Measurements from ENCODE around the gene RAB35. TPM values are rescaled to one million over a fixed set of nuclear protein-coding genes. Genes with fewer than 3 reads are reported as not detected.
A peak's percentile ranks its signal among the peaks of the same experiment; 100 is the strongest.

RAB35 gene
- total and polyA plus RNA-seq, 9 of the 15 experiments (the other 6 are each of a cell fraction or from before 2014, with no cell fraction given), result 0.65 to 76.3 (median 38.9) TPM

DNA sequence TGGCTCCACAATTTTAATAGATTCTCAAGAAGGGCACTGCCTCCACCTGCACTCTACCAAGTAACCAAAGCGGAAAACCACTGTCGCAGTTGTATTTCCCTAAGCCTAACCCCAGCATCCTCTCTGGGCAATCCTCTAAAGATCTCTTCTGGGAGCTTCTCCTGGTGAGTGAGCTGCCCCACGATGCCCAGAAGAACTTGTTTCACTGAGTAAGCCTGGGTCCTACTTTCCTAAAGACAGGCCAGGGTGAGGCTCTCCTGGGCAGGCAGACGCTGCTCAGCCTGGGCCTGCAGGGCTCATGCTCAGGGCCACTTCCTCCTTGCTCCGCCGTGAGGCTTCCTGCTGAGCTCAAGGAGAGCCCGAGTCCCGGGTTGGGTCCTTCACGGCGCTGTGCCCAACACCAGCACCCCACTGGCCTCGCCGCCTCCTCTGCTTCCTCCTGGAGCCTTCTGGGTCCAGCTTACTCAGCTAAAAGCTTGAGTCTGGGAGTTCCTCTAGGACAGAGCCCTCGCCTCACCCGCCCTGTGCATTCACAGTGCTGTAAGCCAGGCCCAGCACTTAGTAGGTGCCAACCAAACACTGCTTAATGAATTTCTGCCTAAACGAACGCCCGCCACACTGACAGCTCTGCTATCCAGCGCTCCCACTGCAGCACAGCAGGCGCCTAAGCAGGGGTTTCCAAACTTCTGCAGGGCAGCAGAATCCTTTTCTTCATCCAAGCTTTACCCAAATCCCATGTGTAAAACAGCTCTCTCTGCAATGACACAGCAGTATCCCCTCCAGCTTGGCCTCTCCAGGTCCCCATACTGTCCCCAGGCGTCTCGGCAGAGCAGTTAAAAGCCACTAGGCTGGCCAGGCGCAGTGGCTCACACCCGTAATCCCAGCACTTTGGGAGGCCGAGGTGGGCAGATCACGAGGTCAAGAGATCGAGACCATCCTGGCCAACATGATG is 5.7 kb downstream of the RAB35 start:
- H3K4me1 ChIP-seq (replicated peaks in 1 of 2; ENCODE audit: control insufficient read depth in 2 of 2, insufficient read depth in 2 of 2, low read length in 2 of 2), result peaks cover 12 to 30% of the 10 kb centered on the region in 2 experiments; a peak in 4 of 5 replicates
- H3K79me2 ChIP-seq (ENCODE audit: control insufficient read depth, insufficient read depth, low read length), result peaks cover 88% of the 10 kb centered on the region
- ChIA-PET POLR2A (interaction anchor here (0.6 to 3.0 kb wide), 4 partner anchors 17 to 182 kb away, joined by 3 to 11 read pairs (median 3); partner anchors contain the start of genes RNU4-1 and RPLP0), CTCF (ENCODE audit: low intra/inter-chr PET ratio) (no interaction called here)
- H2AFZ ChIP-seq (ENCODE audit: low read depth, low read length), result no peak overlapping the region
- H3K27me3 ChIP-seq (ENCODE audit: control insufficient read depth in 2 of 2, insufficient read depth in 2 of 2, low read length in 2 of 2), result no peaks in the 10 kb centered on the region
- 75% methylated on average over 25 of the region's 26 CpGs for WGBS (ENCODE audit: insufficient coverage, low coverage, missing lambda C conversion rate)
- no peak overlapping the region for H3K4me2 ChIP-seq (ENCODE audit: insufficient read depth, low read length)
- in situ Hi-C loops (cut with MboI) (no loop called here), intact Hi-C loops (cut with micrococcal nuclease) (loop anchor here (10.0 kb wide), 1 partner anchor 184 kb away; the partner anchor contains the start of genes RNU4-1 and RNU4-2)
- DNase-seq (ENCODE audit: extremely low read depth in 1 of 4, low spot score in 3 of 4) (no peak), ATAC-seq (peak; percentile 62), FAIRE-seq (no peak)
- no peak for TF ChIP-seq FOXA1 (IDR thresholded peaks at IDR 0.05; ENCODE audit: borderline replicate concordance)
- no peak for TF ChIP-seq DDX20 (tag; IDR thresholded peaks at IDR 0.05; ENCODE audit: low read depth)
- peak; percentile 76 for TF ChIP-seq MAFG (tag; conservative IDR thresholded peaks at IDR 0.05)
- peak; percentile 64 for TF ChIP-seq C11orf30 (IDR thresholded peaks at IDR 0.05; ENCODE audit: low read depth)
- TF ChIP-seq SPI1 (IDR thresholded peaks at IDR 0.05; ENCODE audit: borderline replicate concordance, low read depth, low read length), result peak; percentile 39; the same call in 1 of the 2 replicates
- TF ChIP-seq, protein P1, sequence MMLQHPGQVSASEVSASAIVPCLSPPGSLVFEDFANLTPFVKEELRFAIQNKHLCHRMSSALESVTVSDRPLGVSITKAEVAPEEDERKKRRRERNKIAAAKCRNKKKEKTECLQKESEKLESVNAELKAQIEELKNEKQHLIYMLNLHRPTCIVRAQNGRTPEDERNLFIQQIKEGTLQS (IDR thresholded peaks at IDR 0.05), result no peak
- TF ChIP-seq, protein P1 (CRISPR knock-in tag; conservative IDR thresholded peaks at IDR 0.05), result no peak
- TF ChIP-seq LCOR (CRISPR knock-in tag; IDR thresholded peaks at IDR 0.05), result no peak
- TF ChIP-seq ZKSCAN1 (IDR thresholded peaks at IDR 0.05; ENCODE audit: low read depth, low read length), result peak; percentile 83
- peak; percentile 38; the same call in 1 of the 2 replicates for TF ChIP-seq NFE2L1 (tag; IDR thresholded peaks at IDR 0.05; ENCODE audit: borderline replicate concordance, low read depth)
- TF ChIP-seq ELF4 (CRISPR knock-in tag; IDR thresholded peaks at IDR 0.05), result no peak
- TF ChIP-seq MAFF (IDR thresholded peaks at IDR 0.05; ENCODE audit: low read length), result peak; percentile 25
- no peak for TF ChIP-seq NFXL1 (CRISPR knock-in tag; IDR thresholded peaks at IDR 0.05)
- peak; percentile 68 for TF ChIP-seq NFE2 (IDR thresholded peaks at IDR 0.05; ENCODE audit: low read depth)
- TF ChIP-seq ZNF316 (IDR thresholded peaks at IDR 0.05), result peak; percentile 50
- TF ChIP-seq CEBPB (tag; IDR thresholded peaks at IDR 0.05), result no peak
- no peaks in the 10 kb centered on the region for H3K9me3 ChIP-seq (replicated peaks; ENCODE audit: control insufficient read depth, insufficient read depth, low read depth, low read length)
- H3K36me3 ChIP-seq (ENCODE audit: control insufficient read depth, insufficient read depth, low read length), result peaks cover 62% of the 10 kb centered on the region; the same call in 2 of the 3 replicates
- BruUV-seq (replicated peaks), result no TSS peak
- no peak overlapping the region for H3K4me3 ChIP-seq
- peak overlapping the region; percentile 25; the same call in 1 of the 3 replicates for H3K27ac ChIP-seq (ENCODE audit: extremely low read depth, low read depth, low read length)
- H4K20me1 ChIP-seq (replicated peaks; ENCODE audit: control insufficient read depth, insufficient read depth, low read length), result peaks cover 25% of the 10 kb centered on the region
- peak overlapping the region in 1 of 2 experiments; percentile 88; a peak in 2 of 4 replicates for H3K9ac ChIP-seq (ENCODE audit: insufficient read depth in 1 of 2, low read depth in 2 of 2, low read length in 2 of 2)
- H3K9me1 ChIP-seq (ENCODE audit: control insufficient read depth, insufficient read depth, low read length), result peaks cover 6% of the 10 kb centered on the region
